Tibial nerve (tissue), 3 donors: ENCODE measurements around the gene SYCP2.

Experiments used
- POLR2A ChIP-seq, 2 donors: fragments of 450-650 bp; IDR thresholded peaks; one replicate each; pipeline ENCODE4 v1.6.1; 2017; ENCODE audit warnings: antibody characterized with exemption in 2 of 2, mild to moderate bottlenecking in 2 of 2, moderate library complexity in 2 of 2
- TF ChIP-seq, protein P1 (sequence below), 5 experiments: fragments of 200-600 bp in 3 of 5; fragments of 450-650 bp in 2 of 5; sonication (generic) in 3 of 5; IDR thresholded peaks; one replicate each; pipeline ENCODE4 v1.5.1; 2016 to 2019; ENCODE audit warnings: antibody characterized with exemption in 5 of 5, mild to moderate bottlenecking in 3 of 5, moderate library complexity in 2 of 5

- TF ChIP-seq, protein P1, sequence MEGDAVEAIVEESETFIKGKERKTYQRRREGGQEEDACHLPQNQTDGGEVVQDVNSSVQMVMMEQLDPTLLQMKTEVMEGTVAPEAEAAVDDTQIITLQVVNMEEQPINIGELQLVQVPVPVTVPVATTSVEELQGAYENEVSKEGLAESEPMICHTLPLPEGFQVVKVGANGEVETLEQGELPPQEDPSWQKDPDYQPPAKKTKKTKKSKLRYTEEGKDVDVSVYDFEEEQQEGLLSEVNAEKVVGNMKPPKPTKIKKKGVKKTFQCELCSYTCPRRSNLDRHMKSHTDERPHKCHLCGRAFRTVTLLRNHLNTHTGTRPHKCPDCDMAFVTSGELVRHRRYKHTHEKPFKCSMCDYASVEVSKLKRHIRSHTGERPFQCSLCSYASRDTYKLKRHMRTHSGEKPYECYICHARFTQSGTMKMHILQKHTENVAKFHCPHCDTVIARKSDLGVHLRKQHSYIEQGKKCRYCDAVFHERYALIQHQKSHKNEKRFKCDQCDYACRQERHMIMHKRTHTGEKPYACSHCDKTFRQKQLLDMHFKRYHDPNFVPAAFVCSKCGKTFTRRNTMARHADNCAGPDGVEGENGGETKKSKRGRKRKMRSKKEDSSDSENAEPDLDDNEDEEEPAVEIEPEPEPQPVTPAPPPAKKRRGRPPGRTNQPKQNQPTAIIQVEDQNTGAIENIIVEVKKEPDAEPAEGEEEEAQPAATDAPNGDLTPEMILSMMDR (IDR thresholded peaks at IDR 0.05) = no peak
- no peak for TF ChIP-seq POLR2A (IDR thresholded peaks at IDR 0.05)
These were observed 28.0 kb upstream of the SYCP2 start for GRCh38 chr20:59961423-59961822.
